K562 (cell line): ENCODE measurements around the gene STUM. TPM values are rescaled to one million over a fixed set of nuclear protein-coding genes. Genes with fewer than 3 reads are reported as not detected.

ENCODE experiments used
- ATAC-seq: fragments of 200-7000 bp; cut with Tn5 transposase; 3 replicates; pipeline ENCODE4 v1.9.1; 2020; ENCODE audit warnings: moderate library complexity
- BruUV-seq: library from RNA; stranded (reverse); fragments of 400-500 nt; replicated peaks from 2 replicates; lab custom pipeline; 2021; lab: Mats Ljungman, UMichigan
- CTCF ChIA-PET: fragments of 300-600 bp; formaldehyde crosslinking; extraction: SDS; loops from one replicate; lab custom pipeline; 2021; ENCODE audit warnings: low intra/inter-chr PET ratio; lab: Yijun Ruan, JAX
- POLR2A ChIA-PET: fragments of 300-600, 350-650 bp; sonication (Branson Sonifier 250); formaldehyde crosslinking; extraction: SDS; loops from one replicate; lab custom pipeline; 2021; ENCODE audit warnings: antibody characterized with exemption, inconsistent platforms; lab: Yijun Ruan, JAX
- DNase-seq, 4 experiments: peaks; one replicate each; pipeline versions ENCODE4 v3.0.0 to v3.0.0-alpha.2; 2011 to 2018; ENCODE audit warnings: low spot score in 3 of 4, mixed read lengths in 3 of 4; ENCODE audit errors: extremely low read depth in 1 of 4
- FAIRE-seq: peaks from 2 replicates; lab custom pipeline; 2011; peaks lifted over from hg19 to GRCh38; lab: Jason Lieb, UNC
- H2AFZ ChIP-seq: 2 replicates; pipeline ENCODE4 v1.6.0; 2011; ENCODE audit warnings: low read depth, low read length, control low read depth, inconsistent platforms
- H3K27ac ChIP-seq: fragments of 200-600 bp; 3 replicates; pipeline ENCODE4 v1.8.0; 2011; ENCODE audit warnings: low read depth, mild to moderate bottlenecking, control low read depth, inconsistent platforms, low read length, moderate library complexity, mixed read lengths; ENCODE audit errors: extremely low read depth
- H3K27me3 ChIP-seq, 2 experiments: fragments of 300-600 bp in 1 of 2; 2 replicates in 1 of 2; 3 replicates in 1 of 2; pipeline versions ENCODE4 v1.6.0 to v1.8.0; 2011; ENCODE audit warnings: inconsistent platforms in 2 of 2, low read length in 2 of 2, mild to moderate bottlenecking in 1 of 2, mixed read lengths in 1 of 2, moderate library complexity in 1 of 2; ENCODE audit not compliant: control insufficient read depth in 2 of 2, insufficient read depth in 2 of 2
- H3K36me3 ChIP-seq: fragments of 300-600 bp; 3 replicates; pipeline ENCODE4 v1.8.0; 2011; ENCODE audit warnings: mild to moderate bottlenecking, low read length, inconsistent platforms; ENCODE audit not compliant: control insufficient read depth, insufficient read depth
- H3K4me1 ChIP-seq, 2 experiments: fragments of 200-600 bp in 1 of 2; replicated peaks in 1 of 2; 2 replicates in 1 of 2; 3 replicates in 1 of 2; pipeline versions ENCODE4 v1.5.1 to v1.8.0; 2011; ENCODE audit warnings: inconsistent platforms in 2 of 2, low read length in 2 of 2, mild to moderate bottlenecking in 1 of 2, mixed read lengths in 1 of 2, moderate library complexity in 1 of 2; ENCODE audit not compliant: control insufficient read depth in 2 of 2, insufficient read depth in 2 of 2
- H3K4me2 ChIP-seq: 2 replicates; pipeline ENCODE4 v1.6.1; 2011; ENCODE audit warnings: low read length, control low read depth, inconsistent platforms, mixed read lengths; ENCODE audit not compliant: insufficient read depth
- H3K4me3 ChIP-seq: fragments of 200-600 bp; sonication (generic), shearing (Covaris generic); 2 replicates; pipeline ENCODE4 v1.5.1; 2016; ENCODE audit warnings: control low read depth, inconsistent platforms
- H3K79me2 ChIP-seq: fragments of 200-600 bp; 3 replicates; pipeline ENCODE4 v1.8.0; 2011; ENCODE audit warnings: low read length, inconsistent platforms; ENCODE audit not compliant: control insufficient read depth, insufficient read depth
- H3K9ac ChIP-seq, 2 experiments: 2 replicates each; pipeline versions ENCODE4 v1.6.0 to v1.6.1; 2011; ENCODE audit warnings: low read depth in 2 of 2, low read length in 2 of 2, control low read depth in 1 of 2, inconsistent platforms in 1 of 2, mild to moderate bottlenecking in 1 of 2, mixed read lengths in 1 of 2; ENCODE audit not compliant: insufficient read depth in 1 of 2
- H3K9me1 ChIP-seq: one replicate; pipeline ENCODE4 v1.6.0; 2011; ENCODE audit warnings: inconsistent platforms, mild to moderate bottlenecking, low read length, moderate library complexity; ENCODE audit not compliant: control insufficient read depth, insufficient read depth
- H3K9me3 ChIP-seq: replicated peaks from 2 replicates; pipeline ENCODE4 v1.5.1; 2011; ENCODE audit warnings: low read depth, low read length, inconsistent platforms; ENCODE audit not compliant: control insufficient read depth, insufficient read depth
- H4K20me1 ChIP-seq: replicated peaks from 2 replicates; pipeline ENCODE4 v1.6.1; 2011; ENCODE audit warnings: low read length, inconsistent platforms, mixed read lengths; ENCODE audit not compliant: control insufficient read depth, insufficient read depth
- CREB1 ChIP-seq, 2 experiments: sonication (generic) in 1 of 2; formaldehyde crosslinking in 1 of 2; IDR thresholded peaks; 2 replicates each; pipeline versions ENCODE4 v1.6.1 to v1.8.0; 2012 to 2022; ENCODE audit warnings: inconsistent platforms in 1 of 2, mild to moderate bottlenecking in 1 of 2, missing genetic modification reagents in 1 of 2, moderate library complexity in 1 of 2
- ETV1 ChIP-seq: fragments of 450-650 bp; conservative IDR thresholded peaks from 2 replicates; pipeline ENCODE4 v1.6.1; 2016; ENCODE audit warnings: missing genetic modification characterization, control low read depth, low read depth, missing compliant biosample characterization
- FOSL1 ChIP-seq: fragments of 200-800 bp; sonication (Bioruptor generic); conservative IDR thresholded peaks from 2 replicates; pipeline ENCODE4 v1.6.1; 2016; ENCODE audit warnings: missing genetic modification characterization, missing compliant biosample characterization
- HDAC2 ChIP-seq: fragments of 450-650 bp; IDR thresholded peaks from 2 replicates; pipeline ENCODE4 v1.6.1; 2016; ENCODE audit warnings: mild to moderate bottlenecking
- MAZ ChIP-seq, 2 experiments: fragments of 450-650 bp in 1 of 2; sonication (generic) in 1 of 2; formaldehyde crosslinking; IDR thresholded peaks in 1 of 2; conservative IDR thresholded peaks in 1 of 2; 2 replicates each; pipeline versions ENCODE4 v1.4.0 to v1.5.0; 2020; ENCODE audit warnings: mild to moderate bottlenecking in 1 of 2, missing genetic modification reagents in 1 of 2
- MLLT1 ChIP-seq, 2 experiments: fragments of 450-650 bp; IDR thresholded peaks; 2 replicates each; pipeline ENCODE4 v1.6.1; 2016
- PRMT5 ChIP-seq: sonication (generic); formaldehyde crosslinking; IDR thresholded peaks from 2 replicates; pipeline ENCODE4 v1.5.0; 2020; ENCODE audit warnings: missing genetic modification reagents
- RBM34 ChIP-seq: fragments of 200-400 bp; formaldehyde crosslinking; IDR thresholded peaks from 2 replicates; pipeline ENCODE4 v1.6.1; 2018; ENCODE audit warnings: low read length, borderline replicate concordance; ENCODE audit not compliant: insufficient read depth
- SAP30 ChIP-seq: fragments of 200-600 bp; sonication (generic); IDR thresholded peaks from 2 replicates; pipeline ENCODE4 v1.6.1; 2012; ENCODE audit warnings: borderline replicate concordance, low read depth, mild to moderate bottlenecking, moderate library complexity, low read length, control low read depth, inconsistent platforms; ENCODE audit not compliant: insufficient read depth, poor library complexity, severe bottlenecking
- SMARCA5 ChIP-seq: fragments of 450-650 bp; IDR thresholded peaks from 2 replicates; pipeline ENCODE4 v1.6.1; 2016
- TAL1 ChIP-seq: fragments of 450-650 bp; IDR thresholded peaks from 2 replicates; pipeline ENCODE4 v1.6.1; 2016; ENCODE audit warnings: mild to moderate bottlenecking
- TARDBP ChIP-seq: fragments of 450-650 bp; IDR thresholded peaks from 2 replicates; pipeline ENCODE4 v1.6.1; 2016
- U2AF1 ChIP-seq: fragments of 200-400 bp; formaldehyde crosslinking; optimal IDR thresholded peaks from 2 replicates; pipeline ENCODE3; 2017; ENCODE audit warnings: mild to moderate bottlenecking, low read depth, low read length, moderate library complexity
- ZNF253 ChIP-seq: fragments of 250-450 bp; sonication (Bioruptor Pico); conservative IDR thresholded peaks from 2 replicates; pipeline ENCODE4 v1.6.1; 2021; ENCODE audit warnings: mild to moderate bottlenecking
- ZNF280A ChIP-seq: fragments of 450-650 bp; IDR thresholded peaks from 2 replicates; pipeline ENCODE4 v1.6.1; 2018; ENCODE audit warnings: mild to moderate bottlenecking, low read depth; ENCODE audit not compliant: partially characterized antibody
- ZNF76 ChIP-seq: fragments of 250-450 bp; sonication (Bioruptor Pico); IDR thresholded peaks from 2 replicates; pipeline ENCODE4 v1.4.0; 2020; ENCODE audit warnings: mild to moderate bottlenecking, moderate library complexity, borderline replicate concordance
- WGBS: fragments of 100-300 bp; shearing (Covaris generic); methylation state at CpG from one replicate; pipeline ENCODE4 v1.1.6; 2016; ENCODE audit warnings: low coverage, mixed read lengths; ENCODE audit not compliant: insufficient coverage; ENCODE audit errors: missing lambda C conversion rate; 5-methylcytosine and 5-hydroxymethylcytosine counted together
- in situ Hi-C: fragments of 300-500 bp; cut with MboI; formaldehyde crosslinking; loops from 4 replicates; pipeline ENCODE4 v1.15.0; 2018; ENCODE audit warnings: inconsistent platforms, mixed read lengths
- intact Hi-C: fragments of 100-400 bp; cut with micrococcal nuclease; formaldehyde crosslinking; loops from 2 replicates; pipeline ENCODE4 v1.14.2; 2022
- polyA plus RNA-seq, 8 experiments: library from polyadenylated mRNA; depleted of rRNA in 4 of 8; stranded (reverse) in 5 of 8; unstranded in 3 of 8; fragments of >200 nt; fragmentation: Nextera tagmentation in 2 of 8; fragmentation: Illumina TruSeq in 1 of 8; extraction: Ambion mirVana in 2 of 8; extraction: Trizol in 1 of 8; gene quantifications; 2 replicates each; pipeline versions ENCODE4 v1.2.1 to v1.2.3, GENCODE V29; 2011 to 2014; ENCODE audit warnings: inconsistent platforms in 1 of 8, missing spikeins in 1 of 8
- total RNA-seq, 7 experiments: library from RNA; depleted of rRNA in 6 of 7; stranded (reverse); fragments of >200 nt in 6 of 7; fragmentation: Illumina TruSeq in 2 of 7; extraction: Trizol in 2 of 7; gene quantifications; 2 replicates each; pipeline versions ENCODE4 v1.2.1 to v1.2.3, GENCODE V29; 2011 to 2021; ENCODE audit warnings: low replicate concordance in 1 of 7
- TF ChIP-seq, protein P1 (sequence below): sonication (generic); formaldehyde crosslinking; IDR thresholded peaks from 2 replicates; pipeline ENCODE4 v1.8.0; 2022; ENCODE audit warnings: missing genetic modification reagents, mild to moderate bottlenecking, moderate library complexity, borderline replicate concordance

Gene STUM
- total and polyA plus RNA-seq, 9 of the 15 experiments (the other 6 are each of a cell fraction or from before 2014, with no cell fraction given) = not detected

DNA sequence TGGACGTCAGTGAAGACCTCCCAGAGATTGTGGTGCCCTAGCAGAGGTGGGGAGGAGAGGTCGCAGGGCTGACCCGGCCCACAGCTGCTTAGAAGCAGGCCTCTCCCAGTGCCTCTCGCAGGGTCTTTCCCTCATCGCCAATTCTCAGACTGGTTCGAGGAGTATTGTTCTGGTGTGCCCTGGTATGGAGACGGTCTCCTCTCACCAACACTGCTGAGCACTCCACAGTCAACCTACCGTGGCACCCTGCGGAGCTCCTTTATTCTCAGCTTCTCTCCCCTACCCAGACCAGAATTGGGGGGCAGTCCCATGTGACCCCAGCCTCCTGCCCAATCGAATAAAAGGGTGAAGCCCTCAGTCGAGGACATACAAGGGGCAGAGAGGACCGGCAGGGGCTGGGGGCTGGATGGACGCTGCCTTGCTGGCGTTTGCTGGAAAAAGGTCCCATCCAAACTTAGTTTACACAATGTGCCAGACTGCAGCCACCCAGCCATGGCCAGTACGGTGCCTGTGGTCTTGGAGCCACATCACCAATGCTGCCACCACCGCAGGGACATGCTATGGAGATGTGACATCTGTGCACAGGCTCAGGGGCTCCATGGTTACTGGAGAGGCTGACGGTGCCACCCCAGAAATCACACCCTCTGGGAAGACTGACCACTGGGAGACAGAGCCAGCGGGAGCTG lies 80.8 kb downstream of the STUM start:
- POLR2A ChIA-PET = interaction anchor here (0.7 to 1.0 kb wide), 2 partner anchors 9 to 95 kb away, joined by 3 read pairs; no protein-coding TSS in a partner anchor

More for the DNA sequence above, 80.8 kb downstream of the STUM start:
- Histone ChIP-seq H2AFZ (no peak overlapping the region), H3K4me3 (no peak overlapping the region), H3K9ac (no peak overlapping the region), H3K4me1 (peaks cover 0 to 5% of the 10 kb centered on the region in 2 experiments; a peak in 1 of 5 replicates), H3K27ac (no peak overlapping the region), H3K27me3 (peaks cover 5 to 64% of the 10 kb centered on the region in 2 experiments; a peak in 4 of 5 replicates), H3K9me3 (peaks cover 2% of the 10 kb centered on the region; the same call in 1 of the 2 replicates), H3K4me2 (no peak overlapping the region), H4K20me1 (0 out of 2 replicates have a peak, but pooled peaks cover 7% of the 10 kb centered on the region), H3K79me2 (no peaks in the 10 kb centered on the region), H3K36me3 (no peaks in the 10 kb centered on the region)
- DNase-seq (no peak), ATAC-seq (no peak), FAIRE-seq (no peak)
- 1% methylated on average over 18 of the region's 18 CpGs for WGBS
- CTCF ChIA-PET = no interaction called here
- no TSS peak for BruUV-seq
- TF ChIP-seq MLLT1 (IDR thresholded peaks at IDR 0.05) = no peak
- TF ChIP-seq CREB1 (IDR thresholded peaks at IDR 0.05) = no peak
- no peak for TF ChIP-seq CREB1 (CRISPR knock-in tag; IDR thresholded peaks at IDR 0.05)
- no peak for TF ChIP-seq ZNF253 (CRISPR knock-in tag)
- no peak for TF ChIP-seq ZNF76
- TF ChIP-seq RBM34 = no peak
- TF ChIP-seq TARDBP = no peak
- TF ChIP-seq SMARCA5 = no peak
- TF ChIP-seq MAZ (CRISPR knock-in tag; conservative IDR thresholded peaks at IDR 0.05 in 1 of 2, IDR thresholded peaks at IDR 0.05 in 1 of 2) = no peak
- no peak for TF ChIP-seq FOSL1 (tag)
- no peak for TF ChIP-seq HDAC2
- TF ChIP-seq SAP30 = no peak
- TF ChIP-seq TAL1 = no peak
- TF ChIP-seq ZNF280A = no peak
- TF ChIP-seq PRMT5 = no peak
- TF ChIP-seq U2AF1 = no peak
- TF ChIP-seq, protein P1, sequence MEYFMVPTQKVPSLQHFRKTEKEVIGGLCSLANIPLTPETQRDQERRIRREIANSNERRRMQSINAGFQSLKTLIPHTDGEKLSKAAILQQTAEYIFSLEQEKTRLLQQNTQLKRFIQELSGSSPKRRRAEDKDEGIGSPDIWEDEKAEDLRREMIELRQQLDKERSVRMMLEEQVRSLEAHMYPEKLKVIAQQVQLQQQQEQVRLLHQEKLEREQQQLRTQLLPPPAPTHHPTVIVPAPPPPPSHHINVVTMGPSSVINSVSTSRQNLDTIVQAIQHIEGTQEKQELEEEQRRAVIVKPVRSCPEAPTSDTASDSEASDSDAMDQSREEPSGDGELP (CRISPR knock-in tag) = no peak
- TF ChIP-seq ETV1 (tag) = no peak
- TF ChIP-seq, all 486 proteins: peak for 0
- in situ Hi-C loops (no loop called here), intact Hi-C loops (no loop called here)
- H3K9me1 ChIP-seq = no peaks in the 10 kb centered on the region
